Measurements from ENCODE around the gene ITGA2B. TPM values are rescaled to one million over a fixed set of nuclear protein-coding genes. Genes with fewer than 3 reads are reported as not detected.

The ITGA2B gene
- total RNA-seq, 1 experiment from 2014 or later, result 0.29 TPM

GRCh38 chr17:44384281-44384822, 5.1 kb downstream of the ITGA2B start:
- Histone ChIP-seq H3K36me3 (no peaks in the 10 kb centered on the region), H3K4me1 (replicated peaks) (peaks cover 14% of the 10 kb centered on the region), H3K27me3 (replicated peaks) (peaks cover 39% of the 10 kb centered on the region), H3K9me3 (replicated peaks) (no peaks in the 10 kb centered on the region; the same call in 1 of the 2 replicates), H3K4me3 (no peak overlapping the region), H3K27ac (no peak overlapping the region)
- DNase-seq (ENCODE audit: low read depth in 1 of 2, low spot score in 2 of 2), result no peak

DNA sequence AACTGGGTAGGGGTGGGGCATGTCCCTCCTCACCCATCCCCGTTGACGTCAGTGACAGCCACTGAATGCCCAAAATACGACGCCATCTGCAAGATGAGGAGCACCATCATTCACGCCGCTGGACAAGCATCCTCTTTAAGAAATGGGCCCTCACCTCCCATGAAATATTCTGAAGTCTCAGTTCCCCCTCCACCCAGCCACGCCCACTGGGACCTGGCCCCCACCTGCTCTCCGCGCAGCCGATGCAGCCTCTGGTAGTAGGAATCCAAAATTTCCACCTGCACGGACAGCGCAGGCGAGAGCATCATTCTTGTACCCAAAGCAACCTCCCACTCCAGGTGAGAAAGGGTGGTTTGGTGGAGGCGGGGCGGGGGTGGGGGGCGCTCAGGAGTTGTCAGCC, 5.6 kb downstream of the ITGA2B start:
- Histone ChIP-seq H3K36me3 (no peaks in the 10 kb centered on the region), H3K9me3 (replicated peaks) (no peaks in the 10 kb centered on the region; the same call in 1 of the 2 replicates), H3K4me3 (no peak overlapping the region), H3K27ac (no peak overlapping the region), H3K4me1 (replicated peaks) (peaks cover 14% of the 10 kb centered on the region), H3K27me3 (replicated peaks) (peaks cover 39% of the 10 kb centered on the region)
- DNase-seq (ENCODE audit: low read depth in 1 of 2, low spot score in 2 of 2), result no peak

DNA sequence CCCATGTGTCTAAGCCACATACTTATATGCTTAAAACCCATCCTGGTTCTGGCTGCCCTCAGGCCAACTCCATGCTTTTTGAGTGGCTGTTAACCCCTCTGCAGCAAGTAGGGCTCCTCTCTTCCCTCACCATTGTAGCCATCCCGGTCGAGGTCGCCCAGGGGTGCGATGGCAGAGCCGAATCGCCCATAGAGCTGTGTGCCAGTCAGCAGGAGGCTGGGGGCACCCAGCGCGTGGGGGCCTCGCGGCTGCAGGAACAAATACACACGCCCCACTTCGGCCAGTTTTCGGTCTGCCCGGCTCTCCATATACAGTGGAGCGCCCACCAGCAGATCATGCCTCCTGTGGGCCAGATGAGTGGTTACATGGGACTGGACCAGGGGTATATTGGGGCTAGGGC, 6.1 kb downstream of the ITGA2B start:
- Histone ChIP-seq H3K27ac (no peak overlapping the region), H3K36me3 (no peaks in the 10 kb centered on the region), H3K27me3 (replicated peaks) (peaks cover 42% of the 10 kb centered on the region), H3K9me3 (replicated peaks) (peaks cover 3% of the 10 kb centered on the region; the same call in 1 of the 2 replicates), H3K4me3 (no peak overlapping the region), H3K4me1 (replicated peaks) (peaks cover 14% of the 10 kb centered on the region)
- no peak for DNase-seq (ENCODE audit: low read depth in 1 of 2, low spot score in 2 of 2)

DNA sequence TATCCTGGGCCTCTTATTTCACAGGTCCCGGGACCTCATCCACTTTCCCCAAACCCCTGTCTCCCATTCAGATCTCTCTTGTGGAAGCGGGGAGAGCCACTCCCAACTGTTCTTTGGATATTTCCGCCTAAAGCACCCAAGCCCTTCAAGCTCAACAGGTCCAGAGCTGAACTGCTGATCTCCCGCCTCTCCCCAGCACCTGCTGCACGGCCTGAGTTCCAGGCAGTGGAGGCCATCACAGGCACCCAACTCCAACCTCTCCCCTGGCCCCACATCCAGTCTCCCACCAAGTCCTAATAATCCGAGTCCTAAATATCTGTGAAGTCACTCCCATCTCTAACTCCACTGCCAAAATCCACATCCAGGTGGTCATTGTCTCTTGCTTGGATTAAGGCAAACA, 6.5 kb downstream of the ITGA2B start:
- H3K27me3 ChIP-seq (replicated peaks), result peaks cover 42% of the 10 kb centered on the region
- H3K9me3 ChIP-seq (replicated peaks), result peaks cover 4% of the 10 kb centered on the region; the same call in 1 of the 2 replicates
- H3K36me3 ChIP-seq, result no peaks in the 10 kb centered on the region
- H3K27ac ChIP-seq, result no peak overlapping the region
- DNase-seq (ENCODE audit: low read depth in 1 of 2, low spot score in 2 of 2), result no peak
- H3K4me3 ChIP-seq, result no peak overlapping the region
- peaks cover 14% of the 10 kb centered on the region for H3K4me1 ChIP-seq (replicated peaks)

DNA sequence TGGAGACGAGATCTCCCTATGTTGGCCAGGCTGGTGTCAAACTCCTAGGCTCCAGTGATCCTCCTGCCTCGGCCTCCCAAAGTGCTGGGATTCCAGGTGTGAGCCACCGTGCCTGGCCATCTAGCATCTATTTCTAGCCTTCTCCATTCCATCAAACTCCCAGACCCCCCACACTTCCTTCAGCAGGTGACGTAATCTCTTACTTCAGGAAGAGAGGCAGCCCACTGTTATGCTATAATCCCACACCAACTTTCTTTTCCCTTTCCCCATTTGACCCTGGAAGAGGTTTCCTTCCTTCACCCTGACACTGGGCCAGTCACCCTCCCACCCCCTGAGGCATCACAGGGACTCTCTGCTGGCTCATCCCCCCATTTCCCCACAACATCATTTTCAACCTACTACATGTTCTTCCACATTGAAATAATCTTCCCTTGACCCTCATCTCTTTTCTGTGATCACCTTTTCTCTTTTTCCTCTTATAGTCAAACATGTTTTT, 7.6 kb downstream of the ITGA2B start:
- Histone ChIP-seq H3K4me3 (no peak overlapping the region), H3K27ac (no peak overlapping the region), H3K9me3 (replicated peaks) (peaks cover 4% of the 10 kb centered on the region; the same call in 1 of the 2 replicates), H3K4me1 (replicated peaks) (peaks cover 14% of the 10 kb centered on the region), H3K36me3 (no peaks in the 10 kb centered on the region), H3K27me3 (replicated peaks) (peaks cover 42% of the 10 kb centered on the region)
- DNase-seq (ENCODE audit: low read depth in 1 of 2, low spot score in 2 of 2), result no peak

DNA sequence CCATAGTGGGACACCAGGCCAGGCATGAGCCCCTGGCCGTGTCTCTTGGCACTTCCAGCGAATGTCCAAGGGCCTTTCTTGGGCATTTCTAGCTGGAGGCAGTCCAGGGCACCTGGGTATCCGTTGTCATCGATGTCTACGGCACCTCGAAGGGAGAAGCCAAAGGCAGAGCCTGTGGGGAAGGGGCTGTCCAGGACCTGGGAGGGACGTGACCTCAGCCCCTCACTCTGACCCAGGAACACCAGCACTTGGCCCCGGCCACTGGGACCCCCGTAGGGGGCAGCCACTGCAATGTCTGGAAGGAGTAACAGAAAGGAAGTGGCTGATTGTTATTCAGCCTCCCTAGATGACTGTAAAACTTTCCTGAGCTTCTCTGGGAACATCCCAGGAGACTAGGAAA, 8.7 kb downstream of the ITGA2B start:
- H3K36me3 ChIP-seq, result no peaks in the 10 kb centered on the region

DNA sequence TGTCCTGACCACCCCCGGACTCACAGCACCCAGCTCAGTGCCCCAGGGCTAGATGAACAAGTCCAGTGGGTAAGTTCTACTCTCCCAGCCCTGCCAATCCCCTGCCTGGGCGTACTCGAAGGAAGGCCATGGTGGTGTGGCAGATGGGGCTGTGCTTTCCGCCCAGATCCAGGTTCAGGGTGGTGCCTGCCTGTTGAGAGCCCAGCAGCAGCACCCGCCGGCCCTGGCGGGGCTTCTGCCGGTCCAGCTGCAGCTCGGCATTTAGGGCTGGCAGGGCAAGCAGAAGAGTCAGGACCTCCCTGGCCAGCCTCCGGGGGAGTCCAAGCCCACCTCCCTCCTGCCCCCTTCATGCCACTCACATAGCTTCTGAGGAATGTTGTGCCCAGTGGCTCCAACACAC, 9.6 kb downstream of the ITGA2B start:
- no peak for DNase-seq (ENCODE audit: low read depth in 1 of 2, low spot score in 2 of 2)
- no peak overlapping the region for H3K4me3 ChIP-seq
- peaks cover 35% of the 10 kb centered on the region for H3K27me3 ChIP-seq (replicated peaks)
- no peak overlapping the region for H3K27ac ChIP-seq
- H3K4me1 ChIP-seq (replicated peaks), result peaks cover 6% of the 10 kb centered on the region
- 0 out of 2 replicates have a peak, but pooled peaks cover 4% of the 10 kb centered on the region for H3K9me3 ChIP-seq (replicated peaks)
- H3K36me3 ChIP-seq, result no peaks in the 10 kb centered on the region

More for the DNA sequence above, 8.7 kb downstream of the ITGA2B start:
- Histone ChIP-seq H3K9me3 (replicated peaks) (peaks cover 4% of the 10 kb centered on the region; the same call in 1 of the 2 replicates), H3K4me3 (no peak overlapping the region), H3K4me1 (replicated peaks) (peaks cover 13% of the 10 kb centered on the region), H3K27ac (no peak overlapping the region), H3K27me3 (replicated peaks) (peaks cover 40% of the 10 kb centered on the region)
- DNase-seq (ENCODE audit: low read depth in 1 of 2, low spot score in 2 of 2), result no peak

DNA sequence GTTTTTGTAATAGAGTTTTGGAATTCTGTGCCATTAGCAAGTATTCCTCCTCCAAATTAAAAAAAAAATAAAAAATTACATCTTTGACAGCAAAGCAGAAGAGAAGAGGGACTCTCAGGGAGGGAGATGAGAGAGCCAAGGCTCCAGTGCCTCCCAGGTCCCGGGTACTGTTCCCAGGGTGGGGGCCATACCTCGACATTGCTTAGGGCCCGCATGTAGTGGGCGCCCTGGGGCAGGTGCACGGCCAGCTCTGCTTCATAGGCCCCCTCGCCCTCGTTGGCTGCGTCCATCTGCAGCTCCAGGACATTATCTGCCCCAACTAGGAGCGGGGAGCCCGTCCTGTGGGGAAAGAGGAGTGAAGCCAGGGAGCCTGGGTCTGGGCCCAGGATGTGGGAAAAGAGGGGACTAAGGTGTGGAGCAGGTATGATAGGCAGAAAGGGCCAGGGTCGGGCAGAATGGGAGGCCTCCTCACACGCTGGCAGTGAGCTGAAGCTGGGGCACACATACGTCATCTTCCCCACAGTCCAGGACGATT, 11.2 kb downstream of the ITGA2B start:
- no peak for DNase-seq (ENCODE audit: low read depth in 1 of 2, low spot score in 2 of 2)
- Histone ChIP-seq H3K27me3 (replicated peaks) (peaks cover 20% of the 10 kb centered on the region), H3K27ac (no peak overlapping the region), H3K36me3 (no peaks in the 10 kb centered on the region), H3K4me1 (replicated peaks) (no peaks in the 10 kb centered on the region), H3K9me3 (replicated peaks) (0 out of 2 replicates have a peak, but pooled peaks cover 4% of the 10 kb centered on the region), H3K4me3 (no peak overlapping the region)

DNA sequence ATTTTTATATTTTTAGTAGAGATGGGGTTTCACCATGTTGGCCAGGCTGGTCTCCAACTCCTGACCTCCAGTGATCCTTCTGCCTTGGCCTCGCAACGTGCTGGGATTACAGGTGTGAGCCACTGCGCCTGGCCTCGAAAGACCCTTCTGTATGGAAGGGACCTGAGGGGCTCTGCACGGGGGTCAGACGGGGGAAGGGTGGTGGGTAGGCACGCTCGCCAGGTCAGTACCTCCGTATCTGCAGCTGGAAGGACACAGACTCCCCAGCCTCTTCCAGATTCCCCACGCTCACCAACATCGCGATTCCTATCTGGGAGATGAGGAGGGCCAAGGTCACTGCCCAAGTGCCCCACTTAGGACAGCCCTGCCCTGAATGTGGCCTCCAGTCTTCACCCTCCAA, 12.7 kb downstream of the ITGA2B start:
- Histone ChIP-seq H3K27ac (no peak overlapping the region), H3K27me3 (replicated peaks) (peaks cover 11% of the 10 kb centered on the region), H3K4me1 (replicated peaks) (no peaks in the 10 kb centered on the region), H3K9me3 (replicated peaks) (0 out of 2 replicates have a peak, but pooled peaks cover 4% of the 10 kb centered on the region), H3K36me3 (no peaks in the 10 kb centered on the region), H3K4me3 (no peak overlapping the region)
- DNase-seq (ENCODE audit: low read depth in 1 of 2, low spot score in 2 of 2), result no peak

DNA sequence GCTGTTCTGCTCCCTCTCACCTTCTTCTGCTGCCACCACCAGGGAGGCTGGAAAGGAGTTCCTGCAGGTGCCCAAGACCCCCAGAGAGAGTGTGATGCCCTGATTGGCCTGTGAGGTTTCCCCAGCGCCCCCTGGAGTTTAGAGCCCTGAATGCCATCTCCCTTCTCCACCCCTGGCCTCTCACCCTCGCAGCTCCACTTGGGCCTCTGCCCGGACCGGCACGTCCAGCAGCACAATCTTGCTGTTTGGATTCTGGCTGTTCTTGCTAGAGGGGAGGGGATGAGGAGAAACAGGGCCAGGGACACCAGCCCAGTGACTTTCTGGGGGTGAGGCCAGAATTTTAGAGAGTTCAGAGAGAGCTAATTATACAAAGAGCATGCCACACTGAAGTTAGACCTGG, 13.3 kb downstream of the ITGA2B start:
- DNase-seq (ENCODE audit: low read depth in 1 of 2, low spot score in 2 of 2), result peak in 1 of 2 experiments; percentile 49
- H3K27me3 ChIP-seq (replicated peaks), result peaks cover 8% of the 10 kb centered on the region; the same call in 1 of the 2 replicates
- H3K4me3 ChIP-seq, result no peak overlapping the region
- H3K9me3 ChIP-seq (replicated peaks), result 0 out of 2 replicates have a peak, but pooled peaks cover 4% of the 10 kb centered on the region
- no peaks in the 10 kb centered on the region for H3K36me3 ChIP-seq
- no peak overlapping the region for H3K27ac ChIP-seq
- no peaks in the 10 kb centered on the region for H3K4me1 ChIP-seq (replicated peaks)

DNA sequence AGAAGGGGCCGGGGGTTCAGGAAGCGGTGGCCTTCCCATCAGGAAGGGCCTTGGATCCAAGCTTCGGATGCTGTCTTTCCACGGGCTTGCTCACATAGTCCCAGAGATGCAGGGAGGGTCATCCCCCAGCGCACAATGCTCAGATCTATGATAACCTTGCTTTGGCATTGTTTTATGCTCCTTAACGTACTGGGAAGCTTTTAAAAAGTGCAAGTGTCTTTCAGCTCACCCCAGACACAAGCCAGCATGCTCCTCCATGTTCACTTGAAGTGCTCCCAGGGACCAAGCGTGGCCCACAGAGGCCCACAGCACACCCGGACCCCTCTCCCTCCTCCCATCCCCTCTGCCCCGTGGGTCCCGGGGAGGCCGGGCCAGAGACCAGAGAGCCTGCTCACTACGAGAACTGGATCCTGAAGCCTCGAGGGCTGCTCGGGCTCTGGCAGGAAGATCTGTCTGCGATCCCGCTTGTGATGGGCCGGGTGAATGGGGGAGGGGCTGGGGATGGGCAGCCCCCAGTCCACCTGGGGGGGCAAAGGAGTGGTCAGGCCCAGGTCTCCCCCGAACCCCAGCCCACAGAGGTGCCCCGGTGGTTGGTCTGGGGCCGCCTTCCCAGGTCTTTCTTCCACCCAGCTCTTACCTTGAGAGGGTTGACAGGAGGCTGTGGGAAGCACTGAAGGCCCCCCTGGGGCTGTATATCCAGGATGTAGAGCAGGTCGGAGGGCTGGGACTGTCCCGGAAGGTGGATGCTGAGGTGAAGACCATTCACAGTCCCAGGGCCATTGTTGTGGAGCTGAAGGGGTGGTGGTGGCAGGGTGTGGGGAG, 14.0 kb downstream of the ITGA2B start:
- DNase-seq (ENCODE audit: low read depth in 1 of 2, low spot score in 2 of 2), result no peak
- no peak overlapping the region for H3K4me3 ChIP-seq
- no peaks in the 10 kb centered on the region for H3K36me3 ChIP-seq
- 0 out of 2 replicates have a peak, but pooled peaks cover 4% of the 10 kb centered on the region for H3K9me3 ChIP-seq (replicated peaks)
- H3K27ac ChIP-seq, result no peak overlapping the region
- no peaks in the 10 kb centered on the region for H3K4me1 ChIP-seq (replicated peaks)
- H3K27me3 ChIP-seq (replicated peaks), result peaks cover 4% of the 10 kb centered on the region; the same call in 1 of the 2 replicates

DNA sequence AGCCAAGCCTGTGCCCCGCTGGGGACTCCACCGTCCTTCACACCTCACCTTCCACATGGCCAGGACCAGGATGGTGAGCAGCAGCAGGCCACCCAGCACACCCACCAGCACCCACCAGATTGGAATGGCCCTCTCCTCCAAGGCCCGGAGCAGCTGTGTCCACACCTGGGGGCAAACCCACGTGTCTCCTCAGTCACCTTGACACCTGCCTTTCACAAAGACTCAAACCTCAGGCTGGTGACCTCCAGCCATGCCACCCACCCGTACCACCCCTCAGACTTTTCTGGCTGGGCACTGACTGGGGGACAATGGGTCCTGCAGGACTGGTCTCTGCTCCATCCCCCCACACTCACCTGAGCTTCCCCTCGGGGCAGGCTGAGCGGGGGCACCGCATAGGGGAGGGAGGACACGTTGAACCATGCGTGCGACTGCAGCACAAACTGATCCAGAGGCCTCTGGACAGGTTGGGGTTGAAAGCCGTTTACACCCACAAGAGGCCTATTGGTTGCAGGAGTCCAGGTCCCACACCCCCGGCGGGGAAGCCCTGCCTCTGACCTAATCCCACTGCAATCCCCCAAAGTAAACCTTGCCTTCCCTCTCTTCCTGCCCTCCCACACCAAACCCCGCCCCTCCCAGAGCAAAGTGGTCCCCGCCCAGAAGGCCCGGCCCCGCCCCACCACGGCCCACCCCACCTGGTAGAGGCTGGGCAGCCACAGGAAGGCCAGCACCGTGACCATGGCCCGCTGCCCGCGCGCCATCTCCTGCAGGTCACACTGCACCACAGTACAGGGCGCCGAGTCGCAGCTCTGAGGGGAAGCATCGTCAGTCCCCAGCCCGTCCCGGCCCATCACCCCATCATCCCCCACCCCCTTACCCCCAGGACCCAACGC, 14.9 kb downstream of the ITGA2B start:
- DNase-seq (ENCODE audit: low read depth in 1 of 2, low spot score in 2 of 2), result peak in 1 of 2 experiments; percentile 48
- H3K4me1 ChIP-seq (replicated peaks), result no peaks in the 10 kb centered on the region
- H3K27me3 ChIP-seq (replicated peaks), result 0 out of 2 replicates have a peak, but pooled peaks cover 6% of the 10 kb centered on the region
- no peak overlapping the region for H3K4me3 ChIP-seq
- H3K27ac ChIP-seq, result no peak overlapping the region
- H3K9me3 ChIP-seq (replicated peaks), result 0 out of 2 replicates have a peak, but pooled peaks cover 4% of the 10 kb centered on the region
- H3K36me3 ChIP-seq, result no peaks in the 10 kb centered on the region

- Histone ChIP-seq H3K27me3 (replicated peaks) (0 out of 2 replicates have a peak, but pooled peaks cover 6% of the 10 kb centered on the region), H3K27ac (no peak overlapping the region), H3K36me3 (no peaks in the 10 kb centered on the region), H3K9me3 (replicated peaks) (no peaks in the 10 kb centered on the region), H3K4me1 (replicated peaks) (no peaks in the 10 kb centered on the region), H3K4me3 (no peak overlapping the region)
- no peak for DNase-seq (ENCODE audit: low read depth in 1 of 2, low spot score in 2 of 2)
Measured at GRCh38 chr17:44372036-44372435, 17.4 kb downstream of the ITGA2B start.
